ENCODE results near the gene GMIP. TPM values are rescaled to one million over a fixed set of nuclear protein-coding genes. Genes with fewer than 3 reads are reported as not detected.

The GMIP gene
- total RNA-seq, 2 donors from 2014 or later = 16.5 to 18.7 TPM

- 96 to 97% methylated on average over 16 to 22 of the region's 22 CpGs for WGBS, 2 experiments (ENCODE audit: insufficient coverage in 1 of 2, insufficient read length in 1 of 2)
- Histone ChIP-seq H3K36me3 (ENCODE audit: control insufficient read depth, insufficient read depth, low read length) (peaks cover 75% of the 10 kb centered on the region), H3K9me3 (ENCODE audit: control insufficient read depth, low read length) (no peaks in the 10 kb centered on the region), H3K4me3 (ENCODE audit: low read length) (no peak overlapping the region), H3K4me1 (ENCODE audit: control insufficient read depth, insufficient read depth, low read length) (no peaks in the 10 kb centered on the region), H3K27me3 (ENCODE audit: control insufficient read depth, insufficient read depth, low read length, poor library complexity, severe bottlenecking) (no peaks in the 10 kb centered on the region), H3K9ac (ENCODE audit: extremely low read depth, low read length, poor library complexity, severe bottlenecking) (no peak overlapping the region), H3K27ac (ENCODE audit: low read depth, low read length) (no peak overlapping the region)
- TF ChIP-seq CTCF (conservative IDR thresholded peaks at IDR 0.05) = no peak
- no peaks in the 10 kb centered on the region for H3K9me3 Mint-ChIP-seq
- no peaks in the 10 kb centered on the region for H3K27me3 Mint-ChIP-seq (ENCODE audit: insufficient read depth)
- no peaks in the 10 kb centered on the region for H3K4me1 Mint-ChIP-seq
- DNase-seq = no peak
- H3K27ac Mint-ChIP-seq = no peak overlapping the region
- H3K36me3 Mint-ChIP-seq (ENCODE audit: low read depth) = peaks cover 68% of the 10 kb centered on the region
- H3K4me3 Mint-ChIP-seq = no peak overlapping the region
These were observed 6.1 kb upstream of the GMIP start for GRCh38 chr19:19649580-19649995.

- Histone ChIP-seq H3K9me3 (ENCODE audit: control insufficient read depth, low read length) (no peaks in the 10 kb centered on the region), H3K4me1 (ENCODE audit: control insufficient read depth, insufficient read depth, low read length) (no peaks in the 10 kb centered on the region), H3K27ac (ENCODE audit: low read depth, low read length) (no peak overlapping the region), H3K36me3 (ENCODE audit: control insufficient read depth, insufficient read depth, low read length) (peaks cover 73% of the 10 kb centered on the region), H3K9ac (ENCODE audit: extremely low read depth, low read length, poor library complexity, severe bottlenecking) (no peak overlapping the region), H3K4me3 (ENCODE audit: low read length) (no peak overlapping the region), H3K27me3 (ENCODE audit: control insufficient read depth, insufficient read depth, low read length, poor library complexity, severe bottlenecking) (no peaks in the 10 kb centered on the region)
- DNase-seq = no peak
- no peak overlapping the region for H3K4me3 Mint-ChIP-seq
- no peak overlapping the region for H3K27ac Mint-ChIP-seq
- H3K9me3 Mint-ChIP-seq = no peaks in the 10 kb centered on the region
- WGBS, 2 experiments (ENCODE audit: insufficient coverage in 1 of 2, insufficient read length in 1 of 2) = 91 to 97% methylated on average over 5 to 6 of the region's 6 CpGs
- H3K27me3 Mint-ChIP-seq (ENCODE audit: insufficient read depth) = no peaks in the 10 kb centered on the region
- no peak for TF ChIP-seq CTCF (conservative IDR thresholded peaks at IDR 0.05)
- no peaks in the 10 kb centered on the region for H3K4me1 Mint-ChIP-seq
- peaks cover 68% of the 10 kb centered on the region for H3K36me3 Mint-ChIP-seq (ENCODE audit: low read depth)
These were observed 5.7 kb upstream of the GMIP start for GRCh38 chr19:19649155-19649554.

GRCh38 chr19:19647037-19647835 lies 3.8 kb upstream of the GMIP start:
- Histone ChIP-seq H3K4me1 (ENCODE audit: control insufficient read depth, insufficient read depth, low read length) (peaks cover 4% of the 10 kb centered on the region), H3K27me3 (ENCODE audit: control insufficient read depth, insufficient read depth, low read length, poor library complexity, severe bottlenecking) (no peaks in the 10 kb centered on the region), H3K27ac (ENCODE audit: low read depth, low read length) (no peak overlapping the region), H3K9me3 (ENCODE audit: control insufficient read depth, low read length) (no peaks in the 10 kb centered on the region), H3K4me3 (ENCODE audit: low read length) (no peak overlapping the region), H3K9ac (ENCODE audit: extremely low read depth, low read length, poor library complexity, severe bottlenecking) (no peak overlapping the region), H3K36me3 (ENCODE audit: control insufficient read depth, insufficient read depth, low read length) (peaks cover 56% of the 10 kb centered on the region)
- DNase-seq = no peak
- Mint-ChIP-seq H3K27me3 (ENCODE audit: insufficient read depth) (no peaks in the 10 kb centered on the region), H3K27ac (no peak overlapping the region), H3K36me3 (ENCODE audit: low read depth) (peaks cover 56% of the 10 kb centered on the region), H3K4me3 (no peak overlapping the region), H3K4me1 (peaks cover 8% of the 10 kb centered on the region), H3K9me3 (no peaks in the 10 kb centered on the region)
- TF ChIP-seq CTCF (conservative IDR thresholded peaks at IDR 0.05) = no peak
- 96 to 98% methylated on average over 11 to 29 of the region's 29 CpGs for WGBS, 2 experiments (ENCODE audit: insufficient coverage in 1 of 2, insufficient read length in 1 of 2)
